K562 (cell line): Measurements from ENCODE around the gene BMP8B. TPM values are rescaled to one million over a fixed set of nuclear protein-coding genes. Genes with fewer than 3 reads are reported as not detected.
"Not testable (repeated sequence)": the region's sequence is repeated elsewhere in the genome, so short reads cannot be mapped to it uniquely, and the experiment has no call there.

Experiments
- ATAC-seq: fragments of 200-7000 bp; cut with Tn5 transposase; 3 replicates; pipeline ENCODE4 v1.9.1; 2020; ENCODE audit warnings: moderate library complexity
- BruUV-seq: library from RNA; stranded (reverse); fragments of 400-500 nt; replicated peaks from 2 replicates; lab custom pipeline; 2021; lab: Mats Ljungman, UMichigan
- CTCF ChIA-PET: fragments of 300-600 bp; formaldehyde crosslinking; extraction: SDS; loops from one replicate; lab custom pipeline; 2021; ENCODE audit warnings: low intra/inter-chr PET ratio; lab: Yijun Ruan, JAX
- POLR2A ChIA-PET: fragments of 300-600, 350-650 bp; sonication (Branson Sonifier 250); formaldehyde crosslinking; extraction: SDS; loops from one replicate; lab custom pipeline; 2021; ENCODE audit warnings: antibody characterized with exemption, inconsistent platforms; lab: Yijun Ruan, JAX
- DNase-seq, 4 experiments: peaks; one replicate each; pipeline versions ENCODE4 v3.0.0 to v3.0.0-alpha.2; 2011 to 2018; ENCODE audit warnings: low spot score in 3 of 4, mixed read lengths in 3 of 4; ENCODE audit errors: extremely low read depth in 1 of 4
- FAIRE-seq: peaks from 2 replicates; lab custom pipeline; 2011; peaks lifted over from hg19 to GRCh38; lab: Jason Lieb, UNC
- H2AFZ ChIP-seq: 2 replicates; pipeline ENCODE4 v1.6.0; 2011; ENCODE audit warnings: low read depth, low read length, control low read depth, inconsistent platforms
- H3K27ac ChIP-seq: fragments of 200-600 bp; 3 replicates; pipeline ENCODE4 v1.8.0; 2011; ENCODE audit warnings: low read depth, mild to moderate bottlenecking, control low read depth, inconsistent platforms, low read length, moderate library complexity, mixed read lengths; ENCODE audit errors: extremely low read depth
- H3K27me3 ChIP-seq, 2 experiments: fragments of 300-600 bp in 1 of 2; 2 replicates in 1 of 2; 3 replicates in 1 of 2; pipeline versions ENCODE4 v1.6.0 to v1.8.0; 2011; ENCODE audit warnings: inconsistent platforms in 2 of 2, low read length in 2 of 2, mild to moderate bottlenecking in 1 of 2, mixed read lengths in 1 of 2, moderate library complexity in 1 of 2; ENCODE audit not compliant: control insufficient read depth in 2 of 2, insufficient read depth in 2 of 2
- H3K36me3 ChIP-seq: fragments of 300-600 bp; 3 replicates; pipeline ENCODE4 v1.8.0; 2011; ENCODE audit warnings: mild to moderate bottlenecking, low read length, inconsistent platforms; ENCODE audit not compliant: control insufficient read depth, insufficient read depth
- H3K4me1 ChIP-seq, 2 experiments: fragments of 200-600 bp in 1 of 2; replicated peaks in 1 of 2; 2 replicates in 1 of 2; 3 replicates in 1 of 2; pipeline versions ENCODE4 v1.5.1 to v1.8.0; 2011; ENCODE audit warnings: inconsistent platforms in 2 of 2, low read length in 2 of 2, mild to moderate bottlenecking in 1 of 2, mixed read lengths in 1 of 2, moderate library complexity in 1 of 2; ENCODE audit not compliant: control insufficient read depth in 2 of 2, insufficient read depth in 2 of 2
- H3K4me2 ChIP-seq: 2 replicates; pipeline ENCODE4 v1.6.1; 2011; ENCODE audit warnings: low read length, control low read depth, inconsistent platforms, mixed read lengths; ENCODE audit not compliant: insufficient read depth
- H3K4me3 ChIP-seq: fragments of 200-600 bp; sonication (generic), shearing (Covaris generic); 2 replicates; pipeline ENCODE4 v1.5.1; 2016; ENCODE audit warnings: control low read depth, inconsistent platforms
- H3K79me2 ChIP-seq: fragments of 200-600 bp; 3 replicates; pipeline ENCODE4 v1.8.0; 2011; ENCODE audit warnings: low read length, inconsistent platforms; ENCODE audit not compliant: control insufficient read depth, insufficient read depth
- H3K9ac ChIP-seq, 2 experiments: 2 replicates each; pipeline versions ENCODE4 v1.6.0 to v1.6.1; 2011; ENCODE audit warnings: low read depth in 2 of 2, low read length in 2 of 2, control low read depth in 1 of 2, inconsistent platforms in 1 of 2, mild to moderate bottlenecking in 1 of 2, mixed read lengths in 1 of 2; ENCODE audit not compliant: insufficient read depth in 1 of 2
- H3K9me1 ChIP-seq: one replicate; pipeline ENCODE4 v1.6.0; 2011; ENCODE audit warnings: inconsistent platforms, mild to moderate bottlenecking, low read length, moderate library complexity; ENCODE audit not compliant: control insufficient read depth, insufficient read depth
- H3K9me3 ChIP-seq: replicated peaks from 2 replicates; pipeline ENCODE4 v1.5.1; 2011; ENCODE audit warnings: low read depth, low read length, inconsistent platforms; ENCODE audit not compliant: control insufficient read depth, insufficient read depth
- H4K20me1 ChIP-seq: replicated peaks from 2 replicates; pipeline ENCODE4 v1.6.1; 2011; ENCODE audit warnings: low read length, inconsistent platforms, mixed read lengths; ENCODE audit not compliant: control insufficient read depth, insufficient read depth
- AFF4 ChIP-seq: sonication (generic); formaldehyde crosslinking; IDR thresholded peaks from 2 replicates; pipeline ENCODE4 v1.8.0; 2023; ENCODE audit warnings: mild to moderate bottlenecking, missing genetic modification reagents
- HCFC1 ChIP-seq: IDR thresholded peaks from 2 replicates; pipeline ENCODE4 v1.6.1; 2012; ENCODE audit warnings: low read depth, low read length, improper control_type of control experiment
- MTA3 ChIP-seq: fragments of 450-650 bp; formaldehyde crosslinking; IDR thresholded peaks from 2 replicates; pipeline ENCODE4 v1.6.1; 2017; ENCODE audit warnings: mild to moderate bottlenecking, borderline replicate concordance
- TFE3 ChIP-seq: fragments of 450-650 bp; formaldehyde crosslinking; IDR thresholded peaks from 2 replicates; pipeline ENCODE4 v1.4.0; 2020; ENCODE audit warnings: mild to moderate bottlenecking, mixed read lengths
- YBX1 ChIP-seq: fragments of 450-650 bp; IDR thresholded peaks from 2 replicates; pipeline ENCODE4 v1.7.1; 2016; ENCODE audit warnings: mild to moderate bottlenecking
- ZBTB1 ChIP-seq: sonication (generic); formaldehyde crosslinking; IDR thresholded peaks from 2 replicates; pipeline ENCODE4 v1.8.1; 2023; ENCODE audit warnings: missing genetic modification reagents, low read depth, mild to moderate bottlenecking, borderline replicate concordance
- ZNF165 ChIP-seq: fragments of 250-450 bp; sonication (Bioruptor Pico); IDR thresholded peaks from 2 replicates; pipeline ENCODE4 v1.4.0; 2020; ENCODE audit warnings: borderline replicate concordance
- ZNF311 ChIP-seq: fragments of 250-450 bp; sonication (Bioruptor Pico); IDR thresholded peaks from 2 replicates; pipeline ENCODE4 v1.4.0; 2020; ENCODE audit warnings: mild to moderate bottlenecking, moderate library complexity
- ZNF75A ChIP-seq: fragments of 450-650 bp; formaldehyde crosslinking; IDR thresholded peaks from 2 replicates; pipeline ENCODE4 v1.4.0; 2020; ENCODE audit warnings: mild to moderate bottlenecking
- WGBS: fragments of 100-300 bp; shearing (Covaris generic); methylation state at CpG from one replicate; pipeline ENCODE4 v1.1.6; 2016; ENCODE audit warnings: low coverage, mixed read lengths; ENCODE audit not compliant: insufficient coverage; ENCODE audit errors: missing lambda C conversion rate; 5-methylcytosine and 5-hydroxymethylcytosine counted together
- in situ Hi-C: fragments of 300-500 bp; cut with MboI; formaldehyde crosslinking; loops from 4 replicates; pipeline ENCODE4 v1.15.0; 2018; ENCODE audit warnings: inconsistent platforms, mixed read lengths
- intact Hi-C: fragments of 100-400 bp; cut with micrococcal nuclease; formaldehyde crosslinking; loops from 2 replicates; pipeline ENCODE4 v1.14.2; 2022
- polyA plus RNA-seq, 8 experiments: library from polyadenylated mRNA; depleted of rRNA in 4 of 8; stranded (reverse) in 5 of 8; unstranded in 3 of 8; fragments of >200 nt; fragmentation: Nextera tagmentation in 2 of 8; fragmentation: Illumina TruSeq in 1 of 8; extraction: Ambion mirVana in 2 of 8; extraction: Trizol in 1 of 8; gene quantifications; 2 replicates each; pipeline versions ENCODE4 v1.2.1 to v1.2.3, GENCODE V29; 2011 to 2014; ENCODE audit warnings: inconsistent platforms in 1 of 8, missing spikeins in 1 of 8
- total RNA-seq, 7 experiments: library from RNA; depleted of rRNA in 6 of 7; stranded (reverse); fragments of >200 nt in 6 of 7; fragmentation: Illumina TruSeq in 2 of 7; extraction: Trizol in 2 of 7; gene quantifications; 2 replicates each; pipeline versions ENCODE4 v1.2.1 to v1.2.3, GENCODE V29; 2011 to 2021; ENCODE audit warnings: low replicate concordance in 1 of 7

Gene BMP8B
- total and polyA plus RNA-seq, 9 of the 15 experiments (the other 6 are each of a cell fraction or from before 2014, with no cell fraction given), result 0.03 to 0.33 (median 0.14) TPM

GRCh38 chr1:39777896-39778295, 10.8 kb downstream of the BMP8B start:
- H3K27ac ChIP-seq, intact Hi-C loops, H3K36me3 ChIP-seq, H2AFZ ChIP-seq, H3K4me3 ChIP-seq, FAIRE-seq, BruUV-seq, H3K79me2 ChIP-seq, H3K9ac ChIP-seq, CTCF ChIA-PET, ATAC-seq, H3K4me2 ChIP-seq, H4K20me1 ChIP-seq, POLR2A ChIA-PET, DNase-seq, H3K4me1 ChIP-seq, H3K9me3 ChIP-seq, H3K9me1 ChIP-seq: not testable (repeated sequence)
- WGBS, result 38% methylated on average over 3 of the region's 17 CpGs
- H3K27me3 ChIP-seq, result peaks cover 10 to 43% of the 10 kb centered on the region in 2 experiments; a peak in 3 of 5 replicates
- in situ Hi-C loops, result loop anchor here (10.0 kb wide), 1 partner anchor 273 kb away; no protein-coding TSS in a partner anchor

GRCh38 chr1:39777306-39777705, 11.4 kb downstream of the BMP8B start:
- CTCF ChIA-PET, result no interaction called here
- H3K9me3 ChIP-seq, result no peaks in the 10 kb centered on the region
- H3K4me2 ChIP-seq, result no peak overlapping the region
- no peak overlapping the region for H3K9ac ChIP-seq
- H3K4me3 ChIP-seq, result no peak overlapping the region
- no peak overlapping the region for H3K27ac ChIP-seq
- WGBS, result 17% methylated on average over 4 of the region's 4 CpGs
- no peak overlapping the region for H2AFZ ChIP-seq
- H3K27me3 ChIP-seq, result peaks cover 10 to 37% of the 10 kb centered on the region in 2 experiments; a peak in 3 of 5 replicates
- FAIRE-seq (peak; percentile 70), ATAC-seq (no peak), DNase-seq (peak in 1 of 4 experiments; percentile 12)
- POLR2A ChIA-PET, result interaction anchor here (0.6 kb wide), 2 partner anchors 23 to 200 kb away, joined by 3 read pairs; no protein-coding TSS in a partner anchor
- no TSS peak for BruUV-seq
- peaks cover 4 to 8% of the 10 kb centered on the region in 2 experiments; a peak in 2 of 5 replicates for H3K4me1 ChIP-seq
- H3K9me1 ChIP-seq, result no peaks in the 10 kb centered on the region
- H3K36me3 ChIP-seq, result no peaks in the 10 kb centered on the region
- in situ Hi-C loops (loop anchor here (10.0 kb wide), 1 partner anchor 273 kb away; no protein-coding TSS in a partner anchor), intact Hi-C loops (no loop called here)
- no peaks in the 10 kb centered on the region for H3K79me2 ChIP-seq
- peaks cover 6% of the 10 kb centered on the region; the same call in 1 of the 2 replicates for H4K20me1 ChIP-seq
- no peak for TF ChIP-seq MTA3
- no peak for TF ChIP-seq TFE3 (CRISPR knock-in tag)
- TF ChIP-seq AFF4 (CRISPR knock-in tag), result no peak
- no peak for TF ChIP-seq YBX1
- TF ChIP-seq ZBTB1 (CRISPR knock-in tag), result no peak
- no peak for TF ChIP-seq HCFC1
- TF ChIP-seq ZNF165, result no peak
- no peak for TF ChIP-seq ZNF75A (CRISPR knock-in tag)
- no peak for TF ChIP-seq ZNF311
